ENCODE data around the gene DIO3.

Gene DIO3

DNA sequence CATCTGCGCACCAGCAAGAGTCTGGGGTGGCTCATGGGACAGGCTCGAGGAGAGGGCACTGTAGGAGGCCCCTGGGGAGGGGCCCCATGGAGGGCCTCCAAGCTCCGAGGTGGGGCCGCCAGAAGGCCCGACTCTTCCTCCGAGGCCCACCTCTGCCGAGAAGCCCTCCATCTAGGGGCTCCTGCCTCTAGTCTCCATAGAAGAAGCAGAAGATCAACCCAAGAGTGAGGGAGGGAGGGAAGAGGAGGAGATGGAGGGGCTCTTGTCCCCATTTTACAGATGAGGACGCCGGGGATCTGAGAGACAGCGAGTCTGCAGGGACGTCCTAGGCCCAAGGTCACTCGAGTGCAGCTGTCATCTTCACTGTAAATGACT, 41.2 kb downstream of the DIO3 start:
- Histone ChIP-seq H3K9me3 (ENCODE audit: severe bottlenecking) (no peaks in the 10 kb centered on the region), H3K27me3 (ENCODE audit: insufficient read depth, poor library complexity, severe bottlenecking) (peaks cover 18% of the 10 kb centered on the region), H3K27ac (ENCODE audit: poor library complexity, severe bottlenecking) (no peak overlapping the region), H3K4me3 (ENCODE audit: severe bottlenecking) (no peak overlapping the region), H3K36me3 (ENCODE audit: low read depth) (no peaks in the 10 kb centered on the region), H3K4me1 (ENCODE audit: insufficient read depth, poor library complexity, severe bottlenecking) (no peaks in the 10 kb centered on the region)
- TF ChIP-seq, protein P1, sequence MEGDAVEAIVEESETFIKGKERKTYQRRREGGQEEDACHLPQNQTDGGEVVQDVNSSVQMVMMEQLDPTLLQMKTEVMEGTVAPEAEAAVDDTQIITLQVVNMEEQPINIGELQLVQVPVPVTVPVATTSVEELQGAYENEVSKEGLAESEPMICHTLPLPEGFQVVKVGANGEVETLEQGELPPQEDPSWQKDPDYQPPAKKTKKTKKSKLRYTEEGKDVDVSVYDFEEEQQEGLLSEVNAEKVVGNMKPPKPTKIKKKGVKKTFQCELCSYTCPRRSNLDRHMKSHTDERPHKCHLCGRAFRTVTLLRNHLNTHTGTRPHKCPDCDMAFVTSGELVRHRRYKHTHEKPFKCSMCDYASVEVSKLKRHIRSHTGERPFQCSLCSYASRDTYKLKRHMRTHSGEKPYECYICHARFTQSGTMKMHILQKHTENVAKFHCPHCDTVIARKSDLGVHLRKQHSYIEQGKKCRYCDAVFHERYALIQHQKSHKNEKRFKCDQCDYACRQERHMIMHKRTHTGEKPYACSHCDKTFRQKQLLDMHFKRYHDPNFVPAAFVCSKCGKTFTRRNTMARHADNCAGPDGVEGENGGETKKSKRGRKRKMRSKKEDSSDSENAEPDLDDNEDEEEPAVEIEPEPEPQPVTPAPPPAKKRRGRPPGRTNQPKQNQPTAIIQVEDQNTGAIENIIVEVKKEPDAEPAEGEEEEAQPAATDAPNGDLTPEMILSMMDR (IDR thresholded peaks at IDR 0.05; ENCODE audit: poor library complexity, severe bottlenecking), result no peak
- ATAC-seq (ENCODE audit: low read depth) (no peak), DNase-seq (ENCODE audit: low spot score) (no peak)

DNA sequence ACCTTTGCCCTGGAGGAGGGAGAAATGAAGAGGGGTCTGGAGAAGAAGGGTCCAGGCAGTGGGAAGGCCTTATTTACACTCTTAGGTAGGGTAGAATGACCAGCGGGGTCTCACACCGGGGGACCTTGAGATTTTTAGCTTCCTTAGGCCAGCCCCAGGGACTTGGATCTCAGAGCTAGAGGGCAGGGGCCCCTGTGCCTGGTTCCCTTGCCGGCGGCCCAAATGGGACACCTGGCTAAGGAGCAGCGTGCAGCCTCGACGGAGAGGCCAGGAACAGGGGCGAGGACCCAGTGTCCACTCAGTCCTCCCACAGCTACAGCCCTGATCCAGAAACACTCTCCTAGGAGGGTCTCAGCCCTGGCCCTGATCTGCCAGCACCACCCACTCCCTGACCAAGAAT, 41.8 kb downstream of the DIO3 start:
- no peak overlapping the region for H3K4me3 ChIP-seq (ENCODE audit: severe bottlenecking)
- H3K27ac ChIP-seq (ENCODE audit: poor library complexity, severe bottlenecking), result no peak overlapping the region
- no peaks in the 10 kb centered on the region for H3K4me1 ChIP-seq (ENCODE audit: insufficient read depth, poor library complexity, severe bottlenecking)
- peaks cover 19% of the 10 kb centered on the region for H3K27me3 ChIP-seq (ENCODE audit: insufficient read depth, poor library complexity, severe bottlenecking)
- TF ChIP-seq, protein P1 (IDR thresholded peaks at IDR 0.05; ENCODE audit: poor library complexity, severe bottlenecking), result no peak
- H3K36me3 ChIP-seq (ENCODE audit: low read depth), result no peaks in the 10 kb centered on the region
- ATAC-seq (ENCODE audit: low read depth) (no peak), DNase-seq (ENCODE audit: low spot score) (peak; percentile 45)
- no peaks in the 10 kb centered on the region for H3K9me3 ChIP-seq (ENCODE audit: severe bottlenecking)

GRCh38 chr14:101604228-101604934, 43.1 kb downstream of the DIO3 start:
- no peaks in the 10 kb centered on the region for H3K36me3 ChIP-seq (ENCODE audit: low read depth)
- no peaks in the 10 kb centered on the region for H3K9me3 ChIP-seq (ENCODE audit: severe bottlenecking)
- peaks cover 32% of the 10 kb centered on the region for H3K27me3 ChIP-seq (ENCODE audit: insufficient read depth, poor library complexity, severe bottlenecking)
- TF ChIP-seq, protein P1 (IDR thresholded peaks at IDR 0.05; ENCODE audit: poor library complexity, severe bottlenecking), result no peak
- no peaks in the 10 kb centered on the region for H3K4me1 ChIP-seq (ENCODE audit: insufficient read depth, poor library complexity, severe bottlenecking)
- no peak for ATAC-seq (ENCODE audit: low read depth)
- no peak overlapping the region for H3K27ac ChIP-seq (ENCODE audit: poor library complexity, severe bottlenecking)
- peak; percentile 38 for DNase-seq (ENCODE audit: low spot score)
- no peak overlapping the region for H3K4me3 ChIP-seq (ENCODE audit: severe bottlenecking)

- Histone ChIP-seq H3K27me3 (ENCODE audit: insufficient read depth, poor library complexity, severe bottlenecking) (peaks cover 40% of the 10 kb centered on the region), H3K4me3 (ENCODE audit: severe bottlenecking) (no peak overlapping the region), H3K4me1 (ENCODE audit: insufficient read depth, poor library complexity, severe bottlenecking) (no peaks in the 10 kb centered on the region), H3K27ac (ENCODE audit: poor library complexity, severe bottlenecking) (no peak overlapping the region), H3K9me3 (ENCODE audit: severe bottlenecking) (no peaks in the 10 kb centered on the region), H3K36me3 (ENCODE audit: low read depth) (no peaks in the 10 kb centered on the region)
- DNase-seq (ENCODE audit: low spot score), result peak; percentile 51
- TF ChIP-seq, protein P1 (IDR thresholded peaks at IDR 0.05; ENCODE audit: poor library complexity, severe bottlenecking), result no peak
- ATAC-seq (ENCODE audit: low read depth), result no peak
Observed at GRCh38 chr14:101604935-101605780, 43.9 kb downstream of the DIO3 start.
